Nucleus accumbens (tissue), 56 donors: ENCODE measurements around the gene RBM12.
"Not testable (repeated sequence)": the region's sequence is repeated elsewhere in the genome, so short reads cannot be mapped to it uniquely, and the experiment has no call there.

Experiments
- DNase-seq, 56 donors: peaks; one replicate each; lab custom pipeline; 2025; lab: John Stamatoyannopoulos, UW

RBM12 gene

DNA sequence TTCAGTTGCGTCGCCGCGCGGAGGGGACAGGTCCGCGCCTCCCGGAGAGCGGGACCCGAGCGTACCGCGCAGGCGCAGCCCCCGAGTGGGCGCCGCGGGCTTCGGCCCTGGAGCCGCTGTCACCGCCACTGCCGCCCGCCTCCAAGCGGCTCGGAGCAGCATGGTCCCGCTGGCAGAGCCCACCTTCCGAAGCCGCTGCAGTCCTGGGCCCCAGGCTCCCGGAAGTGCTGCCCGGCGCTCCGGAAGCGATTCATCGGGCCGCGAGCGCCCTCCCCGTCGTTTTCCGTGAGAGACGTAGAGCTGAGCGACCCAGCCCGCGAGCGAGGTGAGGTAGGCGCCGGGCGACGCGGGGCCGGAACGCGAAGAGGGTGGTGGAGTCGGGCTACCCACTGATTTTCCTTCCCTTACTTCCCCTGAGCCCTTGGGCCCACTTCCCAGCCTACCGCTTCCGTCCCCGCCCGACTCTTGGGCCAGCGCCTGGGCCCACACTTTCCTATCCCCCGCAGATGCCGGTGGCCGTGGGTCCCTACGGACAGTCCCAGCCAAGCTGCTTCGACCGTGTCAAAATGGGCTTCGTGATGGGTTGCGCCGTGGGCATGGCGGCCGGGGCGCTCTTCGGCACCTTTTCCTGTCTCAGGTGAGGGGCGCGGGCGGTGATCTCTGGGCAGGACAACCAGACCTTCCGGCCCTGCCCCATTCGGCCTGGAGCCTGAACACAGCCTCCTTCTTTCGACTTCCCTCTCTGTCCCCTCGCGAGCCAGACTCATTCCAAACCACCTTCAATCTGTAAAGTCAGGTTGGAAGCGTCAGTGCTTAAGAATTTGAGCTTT is 34.6 kb upstream of the RBM12 start, which contains the start of the genes NFS1 and ROMO1:
Gene NFS1 (minus strand): TSS at position 226 of the 830 bp plus-strand sequence. CDS start 64 bp downstream, at position 162.
Gene ROMO1 (plus strand): TSS at position 279 of the 830 bp plus-strand sequence. CDS start 228 bp downstream, at position 507.
- peak in 55 of 56 donors; percentile 10 to 92 (median 75) for DNase-seq

DNA sequence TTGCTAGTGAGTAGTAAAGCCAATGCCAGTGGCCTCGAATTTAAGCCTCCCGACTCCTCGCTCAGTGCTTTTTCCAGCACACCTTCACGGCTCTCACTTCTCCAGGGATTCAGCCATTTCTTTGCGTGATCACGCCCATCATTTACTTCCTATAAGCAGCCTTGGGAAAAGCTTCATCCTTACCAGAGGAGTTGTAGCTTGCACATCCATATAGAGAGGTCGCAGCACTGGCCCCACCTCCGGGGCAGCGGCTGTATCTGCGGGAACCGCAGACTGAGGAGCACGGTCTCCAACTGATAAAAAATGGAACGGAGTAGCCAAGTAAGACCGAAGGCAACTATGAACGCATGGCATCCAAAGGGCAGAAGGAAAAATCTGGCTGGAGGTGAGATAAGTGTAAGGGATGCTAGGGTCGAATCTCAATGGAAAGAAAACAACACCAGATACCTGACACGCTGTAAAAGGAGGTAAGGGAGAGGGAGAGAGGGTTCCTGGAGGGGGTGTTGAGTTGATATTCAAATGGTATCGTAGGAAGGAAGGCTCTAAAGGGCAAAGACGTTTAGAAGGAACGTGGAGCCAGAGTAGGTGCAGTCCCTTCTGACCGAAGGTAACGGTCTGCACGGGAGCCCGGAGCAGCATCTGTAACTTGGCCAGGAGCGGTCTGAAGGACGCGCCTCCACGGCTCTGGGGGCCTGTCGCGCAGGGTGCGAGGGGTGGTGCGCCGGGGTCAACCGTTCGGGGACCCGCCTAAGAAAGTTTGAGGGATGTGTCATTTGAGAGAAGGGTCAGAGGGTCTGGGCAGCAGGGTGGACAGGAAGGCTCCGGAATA is 33.8 kb upstream of the RBM12 start:
- DNase-seq, result peak in 7 of 56 donors; percentile 2 to 61 (median 39)

DNA sequence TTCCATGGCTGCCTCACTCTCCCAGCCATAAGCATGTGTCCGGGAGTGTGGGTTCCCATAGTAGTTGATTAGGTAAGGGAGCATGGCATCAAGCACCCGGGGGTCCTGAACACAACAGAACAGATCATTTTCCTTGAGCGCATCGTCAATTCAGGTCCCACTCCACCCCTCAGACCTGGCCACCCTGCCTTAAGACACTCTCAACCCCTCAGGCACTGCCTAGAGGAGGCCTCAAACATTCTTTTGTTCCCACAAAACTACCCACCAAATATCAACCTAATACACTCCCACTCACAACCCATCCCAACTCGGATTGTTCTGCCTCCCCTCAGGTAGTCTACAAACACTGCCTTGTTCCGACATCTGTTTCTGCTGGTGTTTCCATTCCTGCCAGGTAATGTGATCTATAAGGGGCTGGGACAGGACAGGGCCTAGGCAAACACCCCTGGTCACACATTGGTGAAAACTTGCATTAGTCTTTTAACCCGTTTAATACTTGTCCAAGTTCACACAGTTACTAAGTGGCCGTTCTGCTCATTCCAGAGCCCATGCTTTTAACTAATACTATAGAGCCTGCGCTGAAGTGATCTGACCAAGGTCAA is 33.1 kb upstream of the RBM12 start:
- DNase-seq, result no peak

DNA sequence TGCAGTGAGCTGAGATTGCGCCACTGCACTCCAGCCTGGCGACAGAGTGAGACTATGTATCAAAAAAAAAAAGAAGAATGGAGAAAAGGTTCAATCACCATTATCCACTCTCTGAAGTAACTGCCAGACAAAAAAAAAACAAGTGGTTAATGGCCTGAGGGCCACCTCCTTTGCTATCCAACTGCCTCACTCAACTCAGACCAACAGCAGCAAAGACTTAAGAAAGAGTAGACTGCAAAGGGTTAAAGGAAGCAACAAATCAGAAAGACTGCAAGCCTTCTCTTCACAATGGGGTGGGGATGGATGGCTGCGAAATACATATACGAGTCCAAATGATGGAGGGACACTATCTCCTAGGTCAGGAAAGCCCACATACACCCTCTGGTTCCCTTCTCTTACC is 31.3 kb upstream of the RBM12 start:
- no peak for DNase-seq

DNA sequence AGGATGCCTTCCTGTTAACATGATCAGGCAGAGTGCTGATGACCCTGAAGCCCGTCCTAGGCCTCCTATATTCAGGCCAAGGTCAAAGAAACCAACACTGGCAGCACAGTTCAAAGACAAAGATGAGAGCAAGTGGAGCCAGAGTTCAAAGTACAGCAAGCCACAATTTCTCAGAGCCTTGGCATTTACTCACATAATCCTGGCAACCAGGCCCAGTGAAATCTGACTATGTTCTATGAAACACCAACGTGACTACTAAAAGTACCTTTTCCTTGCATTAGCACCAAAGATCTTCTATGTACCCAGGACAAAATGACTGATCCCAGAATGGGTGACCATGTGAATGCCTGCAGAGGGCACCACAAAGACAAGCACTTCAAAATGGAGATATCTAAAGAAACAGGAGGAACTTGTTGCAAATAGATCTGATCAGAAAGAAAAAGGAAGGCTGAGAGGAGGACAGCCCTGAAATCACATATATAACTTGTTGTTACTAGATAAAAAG is 30.6 kb upstream of the RBM12 start:
- DNase-seq, result no peak

DNA sequence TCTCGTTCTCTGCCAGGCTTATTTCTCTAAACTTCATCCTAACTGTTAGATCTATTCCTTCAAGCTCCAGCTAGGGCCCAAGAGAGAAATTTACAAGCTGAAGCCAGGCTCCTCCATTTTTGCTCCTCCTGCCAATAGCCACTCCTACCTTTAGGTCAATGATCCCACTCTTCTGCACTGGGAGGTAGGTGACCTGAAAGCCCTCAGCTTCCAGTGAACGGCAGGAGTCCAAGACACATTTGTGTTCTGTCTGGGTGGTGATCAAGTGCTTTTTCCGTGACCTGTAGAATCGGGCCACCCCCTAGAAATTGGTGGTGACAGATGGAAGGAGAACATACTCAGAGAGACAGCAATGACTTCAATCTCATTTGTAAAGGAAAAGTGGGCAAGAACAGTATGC is 25.6 kb upstream of the RBM12 start:
- DNase-seq, result no peak

DNA sequence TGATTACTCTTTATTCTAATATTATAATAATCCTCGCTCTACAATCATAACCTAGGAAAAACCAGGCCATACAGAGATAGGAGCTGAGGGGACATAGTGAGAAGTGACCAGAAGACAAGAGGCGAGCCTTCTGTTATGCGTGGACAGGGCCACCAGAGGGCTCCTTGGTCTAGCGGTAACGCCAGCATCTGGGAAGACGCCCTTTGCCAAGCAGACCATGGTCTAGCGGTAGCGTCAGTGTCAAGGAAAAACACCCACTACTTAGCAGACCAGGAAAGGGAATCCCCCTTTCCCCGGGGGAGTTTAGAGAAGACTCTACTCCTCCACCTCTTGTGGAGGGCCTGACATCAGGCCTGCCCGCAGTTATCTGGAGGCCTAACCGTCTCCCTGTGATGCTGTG is 22.2 kb upstream of the RBM12 start:
- not testable (repeated sequence) for DNase-seq

DNA sequence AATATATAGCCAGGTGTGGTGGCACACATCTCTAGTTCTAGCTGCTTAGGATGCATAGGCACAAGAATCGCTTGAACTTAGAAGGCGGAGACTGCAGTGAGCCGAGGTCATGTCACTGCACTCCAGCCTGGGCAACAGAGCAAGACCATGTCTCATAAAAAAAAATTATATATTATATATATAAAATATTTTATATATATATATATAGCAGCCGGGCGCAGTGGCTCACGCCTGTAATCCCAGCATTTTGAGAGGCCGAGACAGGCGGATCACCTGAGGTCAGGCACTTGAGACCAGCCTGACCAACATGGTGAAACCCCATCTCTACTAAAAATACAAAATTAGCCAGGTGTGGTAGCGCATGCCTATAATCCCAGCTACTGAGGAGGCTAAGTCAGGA is 20.7 kb upstream of the RBM12 start:
- DNase-seq, result not testable (repeated sequence)

DNA sequence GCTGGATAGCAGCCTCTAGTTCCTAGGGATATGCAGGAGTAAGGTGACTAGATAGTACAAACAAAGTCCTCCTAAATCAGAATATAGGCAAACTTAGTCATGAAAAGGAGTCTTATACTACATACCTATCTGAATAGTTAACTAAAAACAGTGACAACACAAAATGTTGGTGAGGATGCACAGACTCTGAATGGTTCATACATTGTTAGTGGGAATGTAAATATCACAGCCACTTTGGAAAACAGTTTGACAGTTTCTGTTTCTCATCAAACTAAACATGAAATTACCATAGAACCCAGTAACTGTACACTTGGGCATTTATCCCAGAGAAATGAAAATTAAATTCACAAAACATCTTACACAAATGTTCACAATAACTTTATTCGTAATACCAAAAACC is 17.3 kb upstream of the RBM12 start:
- DNase-seq, result no peak

DNA sequence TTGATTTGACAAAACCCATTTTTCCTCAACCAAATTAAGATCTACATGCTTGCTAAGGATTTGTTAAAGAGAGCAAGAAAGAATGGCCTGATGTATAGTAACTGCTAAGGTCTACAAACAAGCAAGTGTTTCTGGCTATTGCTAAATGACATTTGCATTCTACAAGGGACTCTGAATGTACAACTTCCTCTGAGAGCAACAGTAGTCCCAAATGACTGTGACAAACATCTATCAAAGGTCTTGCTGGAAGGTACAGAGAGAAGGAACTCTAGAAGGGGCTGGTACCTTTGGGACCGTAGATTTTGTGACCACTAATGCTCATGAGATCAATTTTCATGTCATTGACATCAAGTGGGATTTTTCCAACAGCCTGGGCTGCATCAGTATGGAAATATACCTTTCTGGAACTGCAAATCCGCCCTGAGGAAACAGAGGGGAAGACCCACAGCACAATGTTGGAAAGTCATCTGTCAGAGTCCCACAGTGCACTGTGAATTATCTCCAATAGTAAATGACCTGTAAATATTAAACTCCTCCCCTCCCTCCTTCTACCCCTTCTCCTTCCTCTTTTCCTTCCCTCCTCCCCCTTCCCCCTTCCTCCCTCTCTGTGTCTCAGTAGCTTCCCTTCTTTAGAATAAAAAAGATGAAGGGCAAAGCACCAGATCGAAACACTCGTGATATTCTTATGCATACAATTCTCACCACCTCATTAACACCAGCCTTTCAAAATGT is 15.9 kb upstream of the RBM12 start:
- DNase-seq, result no peak

DNA sequence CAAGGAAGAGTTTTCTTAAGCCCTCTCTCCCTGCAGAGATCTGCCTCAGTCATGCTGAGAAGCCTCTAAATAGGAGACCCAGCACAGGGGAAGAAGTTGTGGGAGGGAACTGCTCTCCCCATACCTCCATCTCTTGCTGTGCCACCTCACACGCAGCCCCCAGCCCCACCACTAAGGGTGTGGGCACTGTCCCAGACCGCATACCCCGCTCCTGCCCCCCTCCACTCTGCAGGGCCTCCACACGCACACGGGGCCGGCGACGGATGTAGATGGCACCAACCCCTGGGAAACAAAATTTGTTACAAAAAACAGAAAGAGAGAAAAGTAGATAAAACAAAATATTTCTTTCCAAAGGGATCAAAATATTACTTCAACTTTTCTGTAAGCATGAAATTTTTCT is 10.2 kb upstream of the RBM12 start:
- no peak for DNase-seq

DNA sequence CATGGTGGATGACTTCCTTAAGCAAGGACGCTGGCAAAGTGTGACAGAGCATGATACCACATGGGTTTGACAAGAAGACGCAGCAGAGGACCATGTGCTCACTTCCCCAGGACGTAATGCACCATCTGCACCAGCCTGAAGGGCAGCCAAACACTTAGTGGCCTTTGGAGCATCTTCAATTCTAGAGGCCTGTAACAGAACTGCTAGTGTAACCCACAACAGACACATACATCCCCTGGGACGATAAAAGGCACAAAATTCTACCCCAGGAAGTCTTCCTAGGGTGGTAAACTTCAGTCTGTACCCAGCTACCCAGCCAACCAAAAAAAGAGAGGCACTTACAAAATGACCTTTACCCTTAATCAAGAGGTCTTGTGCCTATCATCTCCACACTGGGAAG is 9.2 kb upstream of the RBM12 start:
- no peak for DNase-seq

DNA sequence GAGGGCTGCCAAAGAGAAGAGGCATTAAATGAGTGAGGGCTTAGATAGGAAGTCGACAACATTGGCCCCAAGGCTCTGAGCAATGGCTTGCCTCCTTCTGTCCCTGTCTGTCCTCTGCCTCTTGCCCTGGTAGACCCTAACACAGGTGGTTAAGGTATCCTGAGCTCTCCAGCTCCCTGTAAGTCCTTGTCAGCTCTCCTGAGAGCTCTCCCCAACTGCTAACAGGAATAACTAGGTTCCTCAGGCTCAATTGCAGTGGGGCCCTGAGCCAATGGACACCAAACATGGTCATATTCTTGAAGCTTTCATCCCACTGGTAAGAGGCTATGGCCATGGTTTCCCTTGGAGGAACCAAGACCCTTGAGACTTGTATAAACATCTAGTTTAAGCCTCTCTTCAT is 5.0 kb upstream of the RBM12 start:
- no peak for DNase-seq

DNA sequence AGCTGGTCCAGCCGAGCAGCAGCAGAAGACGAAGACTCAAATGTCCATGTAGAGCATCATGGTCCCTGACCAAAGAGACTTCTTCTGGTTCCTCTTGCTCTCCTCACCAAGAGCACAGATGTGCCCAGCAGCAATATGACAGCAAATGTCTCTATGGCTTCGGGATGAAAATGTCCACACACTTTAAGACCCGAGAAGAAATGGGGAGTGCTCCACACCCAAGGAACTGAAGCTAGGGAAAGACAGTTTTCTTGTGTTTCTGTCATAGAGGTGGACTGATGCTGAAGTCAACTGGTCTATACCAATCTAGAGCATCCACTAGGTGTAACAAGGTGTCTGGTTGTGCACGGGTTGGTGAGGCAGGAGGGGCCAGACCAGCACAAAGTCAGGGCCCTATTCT is 4.5 kb upstream of the RBM12 start:
- DNase-seq, result no peak

DNA sequence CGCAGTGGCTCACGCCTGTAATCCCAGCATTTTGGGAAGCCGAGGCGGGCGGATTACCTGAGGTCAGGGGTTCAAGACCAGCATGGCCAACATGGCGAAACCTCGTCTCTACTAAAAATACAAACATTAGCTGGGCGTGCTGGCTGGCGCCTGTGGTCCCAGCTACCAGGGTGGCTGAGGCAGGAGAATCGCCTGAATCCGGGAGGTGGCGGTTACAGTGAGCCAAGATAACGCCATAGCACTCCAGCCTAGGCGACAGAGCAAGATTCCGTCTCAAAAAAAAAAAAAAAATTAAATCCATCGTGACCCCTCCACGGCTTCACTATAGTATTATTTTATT is 1.2 kb upstream of the RBM12 start:
- no peak for DNase-seq

DNA sequence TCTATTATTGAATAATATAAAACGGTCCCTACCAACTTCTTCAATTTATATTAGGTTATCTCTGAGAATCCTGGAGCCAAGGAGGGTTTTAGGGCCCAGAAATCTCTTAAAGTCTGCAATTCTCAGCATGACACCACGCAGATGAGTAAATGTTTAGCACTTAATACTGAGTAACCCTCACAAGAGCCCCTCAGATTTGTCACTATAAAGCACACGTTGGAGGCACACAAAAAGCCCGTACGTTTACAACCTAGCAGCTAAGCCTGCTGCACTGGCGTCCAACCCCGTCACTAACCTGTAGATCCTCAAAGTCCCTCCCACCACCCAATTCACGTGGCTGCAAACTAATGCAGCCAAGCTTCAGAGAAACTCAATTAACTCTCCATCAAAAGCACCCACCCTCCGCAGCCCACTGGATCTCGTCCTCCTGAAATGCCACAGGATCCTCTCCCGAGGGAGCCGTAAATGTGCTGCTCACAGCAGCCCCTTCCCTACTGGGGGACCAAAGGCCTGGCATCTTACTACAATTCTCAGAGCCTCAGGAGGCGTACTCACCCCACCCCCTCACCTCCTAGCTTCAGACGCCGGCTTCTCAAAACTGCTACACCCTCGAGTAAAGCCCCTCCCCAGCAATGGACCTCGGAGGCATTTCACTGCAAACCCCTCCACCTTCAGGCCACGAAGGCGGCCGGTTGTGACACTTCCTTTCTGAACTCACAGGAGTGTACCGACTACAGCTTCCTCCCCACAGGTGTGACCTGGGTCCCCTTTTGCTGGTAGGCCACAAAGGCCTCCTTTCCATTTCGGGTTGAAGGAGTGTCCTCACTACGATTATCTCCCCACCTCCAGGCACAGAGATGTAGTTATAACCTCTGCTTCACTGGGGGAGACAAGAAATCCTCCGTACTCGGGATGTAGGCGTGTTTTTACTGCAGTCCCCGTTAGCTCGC is 909 bp downstream of the RBM12 start:
- DNase-seq, result peak in 41 of 56 donors; percentile 6 to 70 (median 35)

DNA sequence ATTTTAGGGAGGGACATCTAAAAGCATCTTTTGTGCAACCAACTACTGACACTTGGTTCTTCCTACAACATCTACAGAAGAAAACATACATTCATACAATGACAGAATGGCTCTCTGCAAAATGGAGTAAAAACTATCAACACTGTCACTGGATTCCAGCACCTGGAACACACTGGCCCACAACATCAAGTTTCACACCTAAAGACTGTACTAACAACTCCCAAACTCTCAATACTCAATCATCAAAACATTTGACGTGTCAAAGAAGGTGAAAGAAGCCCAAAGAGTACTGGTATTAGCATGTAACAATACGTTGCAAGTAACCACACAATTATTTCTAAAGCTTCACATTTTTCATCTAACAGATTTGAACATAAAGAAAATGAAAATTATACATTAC is 2.1 kb downstream of the RBM12 start:
- no peak for DNase-seq

DNA sequence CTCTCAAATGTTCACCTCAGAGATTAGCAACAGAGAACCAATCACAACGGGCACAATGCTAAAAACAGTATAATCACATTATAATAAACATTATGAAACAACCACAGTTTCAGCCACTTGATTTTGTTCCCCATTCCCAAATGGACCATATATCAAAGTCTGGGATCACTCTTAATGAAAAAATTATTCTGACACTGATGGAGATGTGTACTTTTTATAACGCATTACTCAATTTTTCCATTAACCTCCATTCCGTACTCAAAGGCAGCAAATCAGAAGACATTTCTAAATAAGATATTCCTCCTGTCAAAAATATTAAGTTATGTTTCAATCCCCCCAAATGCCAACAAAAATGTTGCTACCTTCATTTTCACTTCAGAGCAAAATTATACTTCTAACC is 2.8 kb downstream of the RBM12 start:
- DNase-seq, result no peak

DNA sequence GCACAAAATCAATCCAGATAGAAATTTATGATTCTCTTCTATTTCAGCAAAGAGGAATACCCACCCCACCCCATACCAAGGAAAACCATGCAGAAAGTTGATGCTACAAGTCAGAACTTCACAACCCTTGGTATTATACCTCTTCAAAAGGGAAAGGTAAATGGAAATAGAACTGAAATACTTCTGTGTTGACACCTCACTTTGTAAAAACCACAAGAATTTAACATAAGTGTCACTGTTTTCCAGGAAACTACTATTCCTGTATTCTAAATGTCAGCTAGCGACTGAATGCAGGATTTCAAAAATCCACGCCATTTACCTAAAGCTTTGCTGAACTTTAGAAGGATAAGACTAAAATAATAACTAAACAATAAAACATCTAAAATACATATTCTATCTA is 3.6 kb downstream of the RBM12 start:
- DNase-seq, result no peak
